Measurements from ENCODE around the gene FAM240B. TPM values are rescaled to one million over a fixed set of nuclear protein-coding genes. Genes with fewer than 3 reads are reported as not detected.

The FAM240B gene
- total and polyA plus RNA-seq, 2 of the 8 experiments (the other 6 are each of a cell fraction or from before 2014, with no cell fraction given), result not detected

GRCh38 chr9:38687389-38687842 is 32.5 kb downstream of the FAM240B start (continued):
- TF ChIP-seq CHD7 (IDR thresholded peaks at IDR 0.05; ENCODE audit: insufficient replicate concordance, low read length) (no peak), MAFK (IDR thresholded peaks at IDR 0.05; ENCODE audit: low read depth, low read length) (no peak), YY1 (IDR thresholded peaks at IDR 0.05; ENCODE audit: low read depth, low read length) (no peak), ASH2L (IDR thresholded peaks at IDR 0.05; ENCODE audit: low read length) (no peak), KDM5A (IDR thresholded peaks at IDR 0.05; ENCODE audit: low read length) (no peak)

All from H1 (cell line).